NB4 (cell line): ENCODE data around the gene DDRGK1.

ENCODE experiments used
- CTCF ChIP-seq: IDR thresholded peaks from one replicate; pipeline ENCODE4 v1.5.1; 2012; ENCODE audit warnings: low read depth, low read length
- MAX ChIP-seq: IDR thresholded peaks from 2 replicates; pipeline ENCODE4 v1.6.1; 2011; ENCODE audit warnings: low read depth, low read length
- POLR2A ChIP-seq: IDR thresholded peaks from 2 replicates; pipeline ENCODE4 v1.6.1; 2011; ENCODE audit warnings: mild to moderate bottlenecking; ENCODE audit not compliant: insufficient read length; ENCODE audit errors: extremely low read depth

- TF ChIP-seq CTCF (no peak), POLR2A (no peak), MAX (no peak)
These were observed 45.5 kb downstream of the DDRGK1 start for GRCh38 chr20:3158968-3159431.
